NB4 (cell line): ENCODE data around the gene SNTG2.

ENCODE experiments used
- CTCF ChIP-seq: IDR thresholded peaks from one replicate; pipeline ENCODE4 v1.5.1; 2012; ENCODE audit warnings: low read depth, low read length
- MAX ChIP-seq: IDR thresholded peaks from 2 replicates; pipeline ENCODE4 v1.6.1; 2011; ENCODE audit warnings: low read depth, low read length
- MYC ChIP-seq: IDR thresholded peaks from 2 replicates; pipeline ENCODE4 v1.6.1; 2011; ENCODE audit warnings: low read depth, low read length
- POLR2A ChIP-seq: IDR thresholded peaks from 2 replicates; pipeline ENCODE4 v1.6.1; 2011; ENCODE audit warnings: mild to moderate bottlenecking; ENCODE audit not compliant: insufficient read length; ENCODE audit errors: extremely low read depth

DNA sequence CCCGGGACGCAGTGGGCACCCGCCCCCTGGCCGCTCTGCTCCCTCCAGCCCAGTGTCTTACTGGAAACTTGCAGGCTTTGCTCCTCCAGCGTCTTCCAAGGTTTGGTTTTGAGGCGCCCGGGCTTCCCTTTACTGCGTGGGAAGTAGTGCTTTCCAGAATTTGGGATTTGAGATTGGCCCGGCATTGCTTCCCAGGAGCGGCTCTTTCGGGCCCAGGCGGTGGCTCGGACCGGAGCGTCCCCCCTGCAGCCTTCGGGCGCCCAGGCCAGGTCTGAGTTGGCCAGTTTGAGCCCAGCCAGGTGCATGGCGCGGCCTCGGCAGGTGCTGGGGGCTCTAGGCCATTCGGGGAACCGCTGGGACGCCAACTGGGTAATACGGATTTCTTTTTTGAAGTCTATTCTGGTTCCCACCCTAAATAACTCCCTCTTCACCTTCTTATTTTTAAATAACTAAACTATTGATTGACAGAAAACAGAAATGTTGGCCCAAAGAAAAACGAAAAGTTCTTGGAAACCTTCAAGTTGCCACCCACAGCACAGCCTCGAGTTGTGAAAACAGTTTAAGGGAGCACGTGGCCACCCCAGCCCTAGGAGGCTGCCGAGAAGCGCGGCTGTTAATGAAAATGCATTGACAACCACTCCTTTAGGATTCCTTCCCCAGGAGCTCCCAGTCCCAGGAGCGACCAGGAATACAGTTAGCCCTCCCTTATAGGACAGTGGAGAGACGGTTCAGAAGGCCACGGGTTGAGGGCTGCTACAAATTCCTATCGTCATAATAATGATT, 766 bp downstream of the SNTG2 start:
- TF ChIP-seq CTCF (no peak), MYC (no peak), POLR2A (no peak), MAX (no peak)
